NCI-H1092 treated with DMSO at 0.1 percent for 48 hours (cell line): ENCODE results near the gene C11orf21.

Source experiments
- DNase-seq: peaks from one replicate; lab custom pipeline; 2025; lab: John Stamatoyannopoulos, UW

Gene C11orf21

GRCh38 chr11:2271077-2271326 is 30.7 kb downstream of the C11orf21 start:
- no peak for DNase-seq

GRCh38 chr11:2270322-2271076 is 31.2 kb downstream of the C11orf21 start, which contains the start of gene ASCL2:
TSS of gene ASCL2 (minus strand) at chr11:2270588. CDS start at chr11:2270332, 256 bp downstream.
- DNase-seq: peak; percentile 37

GRCh38 chr11:2269601-2270321 is 32.0 kb downstream of the C11orf21 start:
- peak; percentile 70 for DNase-seq

- DNase-seq: peak; percentile 41
Measured at GRCh38 chr11:2268729-2269600, 32.8 kb downstream of the C11orf21 start.

- DNase-seq: no peak
Measured at GRCh38 chr11:2267851-2268728, 33.6 kb downstream of the C11orf21 start.

GRCh38 chr11:2267306-2267850 is 34.3 kb downstream of the C11orf21 start:
- no peak for DNase-seq

GRCh38 chr11:2266586-2267305 is 35.0 kb downstream of the C11orf21 start:
- no peak for DNase-seq

GRCh38 chr11:2265854-2266585 is 35.7 kb downstream of the C11orf21 start:
- DNase-seq: no peak

GRCh38 chr11:2265396-2265795 is 36.3 kb downstream of the C11orf21 start:
- no peak for DNase-seq

- no peak for DNase-seq
Measured at GRCh38 chr11:2264366-2265053, 37.2 kb downstream of the C11orf21 start.

GRCh38 chr11:2263724-2264360 is 37.9 kb downstream of the C11orf21 start:
- DNase-seq: no peak

GRCh38 chr11:2263071-2263565 is 38.6 kb downstream of the C11orf21 start:
- no peak for DNase-seq

- no peak for DNase-seq
Measured at GRCh38 chr11:2262301-2263070, 39.2 kb downstream of the C11orf21 start.

- no peak for DNase-seq
Measured at GRCh38 chr11:2261436-2262230, 40.1 kb downstream of the C11orf21 start.

GRCh38 chr11:2260491-2261364 is 41.0 kb downstream of the C11orf21 start:
- DNase-seq: no peak

GRCh38 chr11:2259897-2260451 is 41.7 kb downstream of the C11orf21 start:
- no peak for DNase-seq
